ENCODE measurements around the gene KRT222. TPM values are rescaled to one million over a fixed set of nuclear protein-coding genes. Genes with fewer than 3 reads are reported as not detected.

KRT222 gene
- total and polyA plus RNA-seq, 7 donors = 0.35 to 5.0 (median 3.6) TPM; not detected in 1

- Histone ChIP-seq H3K4me3 (no peak overlapping the region), H3K27ac (no peak overlapping the region), H3K36me3 (no peaks in the 10 kb centered on the region), H3K9me3 (no peaks in the 10 kb centered on the region), H3K4me1 (no peaks in the 10 kb centered on the region), H3K27me3 (peaks cover 0 to 16% (median 3%) of the 10 kb centered on the region in 3 donors)
- 54 to 85% methylated on average over 6 of the region's 6 CpGs for WGBS, 2 donors
- no peak for TF ChIP-seq POLR2AphosphoS5 (IDR thresholded peaks at IDR 0.05)
- TF ChIP-seq CTCF (IDR thresholded peaks at IDR 0.05) = no peak
- no peak for TF ChIP-seq EP300 (IDR thresholded peaks at IDR 0.05)
- TF ChIP-seq POLR2A (IDR thresholded peaks at IDR 0.05) = no peak
- DNase-seq = no peak
- intact Hi-C loops (cut with DNase I) = no loop called here
Measured at GRCh38 chr17:40695874-40696472, 31.0 kb upstream of the KRT222 start.

DNA sequence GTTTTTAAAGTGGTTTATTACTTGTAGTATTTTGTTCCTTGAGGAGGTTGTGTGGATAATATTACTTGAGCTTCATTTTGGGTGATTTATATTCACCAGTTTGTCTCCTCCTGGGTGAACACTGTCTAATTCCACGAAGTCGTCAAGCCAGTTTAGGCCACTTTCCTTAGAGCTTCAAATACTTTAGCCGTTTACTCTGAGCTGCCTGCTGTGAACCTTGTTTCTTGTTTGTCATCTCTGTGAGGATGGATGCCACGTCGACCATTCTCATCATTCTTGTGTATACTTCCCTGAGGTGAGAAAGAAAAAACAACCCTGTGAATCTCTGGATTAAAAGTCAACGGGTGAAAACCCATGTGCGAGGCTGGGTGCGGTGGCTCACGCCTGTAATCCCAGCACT is 29.6 kb upstream of the KRT222 start:
- Histone ChIP-seq H3K27me3 (peaks cover 0 to 14% (median 3%) of the 10 kb centered on the region in 3 donors), H3K27ac (no peak overlapping the region), H3K4me1 (no peaks in the 10 kb centered on the region), H3K9me3 (no peaks in the 10 kb centered on the region), H3K4me3 (no peak overlapping the region), H3K36me3 (no peaks in the 10 kb centered on the region)
- WGBS, 2 donors = 61 to 81% methylated on average over 9 of the region's 9 CpGs
- DNase-seq = no peak
- TF ChIP-seq CTCF (IDR thresholded peaks at IDR 0.05) (no peak), POLR2AphosphoS5 (IDR thresholded peaks at IDR 0.05) (no peak), EP300 (IDR thresholded peaks at IDR 0.05) (no peak), POLR2A (IDR thresholded peaks at IDR 0.05) (no peak)
- intact Hi-C loops (cut with DNase I) = no loop called here

DNA sequence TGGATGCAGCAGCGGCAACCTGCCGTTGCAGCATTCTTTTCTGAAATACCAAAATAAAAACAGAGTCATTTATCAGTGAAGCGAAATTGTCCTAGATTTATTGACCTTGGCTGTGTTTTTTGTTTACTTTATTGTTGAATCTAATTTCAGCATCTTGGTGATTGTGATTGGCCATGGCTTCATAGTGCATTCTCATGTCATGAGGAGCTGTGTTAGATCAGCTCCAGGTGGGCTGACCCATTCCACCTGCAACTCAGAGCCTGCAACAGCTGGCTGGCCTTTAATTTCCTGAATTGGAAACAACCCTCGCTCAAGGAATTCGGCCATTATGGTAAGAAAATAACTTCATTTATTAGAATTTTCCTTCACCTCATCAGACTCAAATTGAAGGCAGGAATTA is 22.1 kb upstream of the KRT222 start:
- no peaks in the 10 kb centered on the region for H3K9me3 ChIP-seq
- H3K27ac ChIP-seq = no peak overlapping the region
- no peak overlapping the region for H3K4me3 ChIP-seq
- H3K4me1 ChIP-seq = no peaks in the 10 kb centered on the region
- intact Hi-C loops (cut with DNase I) = no loop called here
- 74 to 82% methylated on average over 5 of the region's 5 CpGs for WGBS, 2 donors
- H3K36me3 ChIP-seq = no peaks in the 10 kb centered on the region
- TF ChIP-seq EP300 (IDR thresholded peaks at IDR 0.05) (no peak), POLR2A (IDR thresholded peaks at IDR 0.05) (no peak), CTCF (IDR thresholded peaks at IDR 0.05) (no peak), POLR2AphosphoS5 (IDR thresholded peaks at IDR 0.05) (no peak)
- DNase-seq = no peak
- no peaks in the 10 kb centered on the region for H3K27me3 ChIP-seq

DNA sequence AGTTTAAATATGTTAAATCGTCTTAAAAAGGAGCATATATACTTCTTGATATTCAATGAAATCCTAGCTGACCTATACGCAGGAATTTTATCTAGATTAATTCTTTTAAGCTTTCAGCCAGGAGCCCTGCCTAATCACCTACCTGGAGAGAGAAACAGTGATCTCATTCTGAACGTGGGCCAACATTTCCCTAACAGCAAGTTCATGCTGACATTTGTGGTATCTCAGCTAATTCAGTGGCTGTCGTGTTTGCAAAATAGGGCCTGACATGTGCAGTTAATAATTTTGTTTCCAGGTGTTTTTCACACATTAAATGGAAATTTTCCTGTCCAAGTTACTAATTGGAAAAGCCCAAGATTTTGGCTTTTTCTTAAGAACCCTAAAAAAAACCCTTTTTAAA is 21.2 kb upstream of the KRT222 start:
- Histone ChIP-seq H3K27me3 (no peaks in the 10 kb centered on the region), H3K27ac (no peak overlapping the region), H3K4me1 (no peaks in the 10 kb centered on the region), H3K36me3 (no peaks in the 10 kb centered on the region), H3K9me3 (no peaks in the 10 kb centered on the region), H3K4me3 (no peak overlapping the region)
- WGBS, 2 donors = 51 to 77% methylated on average over 4 of the region's 4 CpGs
- TF ChIP-seq POLR2A (IDR thresholded peaks at IDR 0.05) = no peak
- no peak for TF ChIP-seq POLR2AphosphoS5 (IDR thresholded peaks at IDR 0.05)
- TF ChIP-seq CTCF (IDR thresholded peaks at IDR 0.05) = no peak
- intact Hi-C loops (cut with DNase I) = no loop called here
- DNase-seq = no peak

- no peak for TF ChIP-seq EP300 (IDR thresholded peaks at IDR 0.05)
- H3K36me3 ChIP-seq = no peaks in the 10 kb centered on the region
- no peaks in the 10 kb centered on the region for H3K4me1 ChIP-seq
- H3K9me3 ChIP-seq = no peaks in the 10 kb centered on the region
- no peak overlapping the region for H3K4me3 ChIP-seq
- intact Hi-C loops (cut with DNase I) = no loop called here
- DNase-seq = no peak
- H3K27me3 ChIP-seq = peaks cover 0 to 40% (median 0%) of the 10 kb centered on the region in 3 donors
- no peak overlapping the region for H3K27ac ChIP-seq
Measured at GRCh38 chr17:40680998-40681397, 16.0 kb upstream of the KRT222 start.
